ENCODE measurements around the gene ADAM19. TPM values are rescaled to one million over a fixed set of nuclear protein-coding genes. Genes with fewer than 3 reads are reported as not detected.

ADAM19 gene
- total RNA-seq, 1 donor from 2014 or later, result 9.1 TPM

DNA sequence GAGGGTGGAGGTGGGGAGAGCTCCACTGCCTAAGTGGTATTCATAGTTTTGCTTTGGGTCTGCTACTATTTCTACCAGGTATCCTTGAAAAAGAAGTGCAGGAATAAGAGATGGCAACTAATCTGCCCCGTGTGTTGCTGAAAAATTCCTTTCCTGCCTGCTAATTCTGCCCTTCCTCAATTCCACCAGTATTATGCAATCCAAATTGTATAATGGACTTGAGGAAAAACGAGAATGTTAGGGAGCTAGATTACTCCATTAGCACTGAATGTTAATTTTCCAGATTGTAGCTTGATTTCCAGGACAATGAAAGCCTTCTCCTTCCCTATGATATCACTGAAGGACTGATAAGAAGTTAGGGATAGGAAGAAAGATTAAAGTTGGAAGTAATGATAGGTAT, 16.9 kb downstream of the ADAM19 start:
- Mint-ChIP-seq H3K36me3 (ENCODE audit: low read depth) (no peaks in the 10 kb centered on the region), H3K4me3 (no peak overlapping the region), H3K9me3 (no peaks in the 10 kb centered on the region), H3K27ac (ENCODE audit: unreplicated experiment) (no peak overlapping the region), H3K27me3 (ENCODE audit: low read depth) (no peaks in the 10 kb centered on the region), H3K4me1 (peaks cover 51% of the 10 kb centered on the region)
- TF ChIP-seq, protein P1, sequence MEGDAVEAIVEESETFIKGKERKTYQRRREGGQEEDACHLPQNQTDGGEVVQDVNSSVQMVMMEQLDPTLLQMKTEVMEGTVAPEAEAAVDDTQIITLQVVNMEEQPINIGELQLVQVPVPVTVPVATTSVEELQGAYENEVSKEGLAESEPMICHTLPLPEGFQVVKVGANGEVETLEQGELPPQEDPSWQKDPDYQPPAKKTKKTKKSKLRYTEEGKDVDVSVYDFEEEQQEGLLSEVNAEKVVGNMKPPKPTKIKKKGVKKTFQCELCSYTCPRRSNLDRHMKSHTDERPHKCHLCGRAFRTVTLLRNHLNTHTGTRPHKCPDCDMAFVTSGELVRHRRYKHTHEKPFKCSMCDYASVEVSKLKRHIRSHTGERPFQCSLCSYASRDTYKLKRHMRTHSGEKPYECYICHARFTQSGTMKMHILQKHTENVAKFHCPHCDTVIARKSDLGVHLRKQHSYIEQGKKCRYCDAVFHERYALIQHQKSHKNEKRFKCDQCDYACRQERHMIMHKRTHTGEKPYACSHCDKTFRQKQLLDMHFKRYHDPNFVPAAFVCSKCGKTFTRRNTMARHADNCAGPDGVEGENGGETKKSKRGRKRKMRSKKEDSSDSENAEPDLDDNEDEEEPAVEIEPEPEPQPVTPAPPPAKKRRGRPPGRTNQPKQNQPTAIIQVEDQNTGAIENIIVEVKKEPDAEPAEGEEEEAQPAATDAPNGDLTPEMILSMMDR (conservative IDR thresholded peaks at IDR 0.05), result no peak
- DNase-seq (ENCODE audit: low read depth, low spot score), result no peak

- Mint-ChIP-seq H3K36me3 (ENCODE audit: low read depth) (no peaks in the 10 kb centered on the region), H3K4me3 (no peak overlapping the region), H3K9me3 (no peaks in the 10 kb centered on the region), H3K27ac (ENCODE audit: unreplicated experiment) (no peak overlapping the region), H3K27me3 (ENCODE audit: low read depth) (no peaks in the 10 kb centered on the region), H3K4me1 (peaks cover 45% of the 10 kb centered on the region)
- TF ChIP-seq, protein P1 (conservative IDR thresholded peaks at IDR 0.05), result no peak
- DNase-seq (ENCODE audit: low read depth, low spot score), result no peak
These were observed 17.5 kb downstream of the ADAM19 start for GRCh38 chr5:157558041-157558595.

GRCh38 chr5:157556615-157557418, 18.8 kb downstream of the ADAM19 start:
- DNase-seq (ENCODE audit: low read depth, low spot score), result no peak
- TF ChIP-seq, protein P1 (conservative IDR thresholded peaks at IDR 0.05), result no peak
- Mint-ChIP-seq H3K4me1 (peaks cover 32% of the 10 kb centered on the region), H3K4me3 (no peak overlapping the region), H3K27me3 (ENCODE audit: low read depth) (no peaks in the 10 kb centered on the region), H3K27ac (ENCODE audit: unreplicated experiment) (no peak overlapping the region), H3K9me3 (no peaks in the 10 kb centered on the region), H3K36me3 (ENCODE audit: low read depth) (no peaks in the 10 kb centered on the region)

- no peak for DNase-seq (ENCODE audit: low read depth, low spot score)
- no peaks in the 10 kb centered on the region for H3K27me3 Mint-ChIP-seq (ENCODE audit: low read depth)
- peaks cover 21% of the 10 kb centered on the region for H3K4me1 Mint-ChIP-seq
- no peak overlapping the region for H3K27ac Mint-ChIP-seq (ENCODE audit: unreplicated experiment)
- H3K36me3 Mint-ChIP-seq (ENCODE audit: low read depth), result peaks cover 4% of the 10 kb centered on the region
- H3K4me3 Mint-ChIP-seq, result no peak overlapping the region
- TF ChIP-seq, protein P1 (conservative IDR thresholded peaks at IDR 0.05), result no peak
- peaks cover 2% of the 10 kb centered on the region for H3K9me3 Mint-ChIP-seq
These were observed 20.4 kb downstream of the ADAM19 start for GRCh38 chr5:157555037-157555640.

- H3K27ac Mint-ChIP-seq (ENCODE audit: unreplicated experiment), result peak overlapping the region; percentile 90
- H3K4me1 Mint-ChIP-seq, result peaks cover 24% of the 10 kb centered on the region
- no peak overlapping the region for H3K4me3 Mint-ChIP-seq
- H3K27me3 Mint-ChIP-seq (ENCODE audit: low read depth), result no peaks in the 10 kb centered on the region
- peaks cover 6% of the 10 kb centered on the region for H3K36me3 Mint-ChIP-seq (ENCODE audit: low read depth)
- peaks cover 4% of the 10 kb centered on the region for H3K9me3 Mint-ChIP-seq
- no peak for DNase-seq (ENCODE audit: low read depth, low spot score)
- TF ChIP-seq, protein P1 (conservative IDR thresholded peaks at IDR 0.05), result no peak
These were observed 21.2 kb downstream of the ADAM19 start for GRCh38 chr5:157554179-157555036.

Measured in neural crest cell (in vitro differentiated cells).